ENCODE data around the gene FAM219B.

DNA sequence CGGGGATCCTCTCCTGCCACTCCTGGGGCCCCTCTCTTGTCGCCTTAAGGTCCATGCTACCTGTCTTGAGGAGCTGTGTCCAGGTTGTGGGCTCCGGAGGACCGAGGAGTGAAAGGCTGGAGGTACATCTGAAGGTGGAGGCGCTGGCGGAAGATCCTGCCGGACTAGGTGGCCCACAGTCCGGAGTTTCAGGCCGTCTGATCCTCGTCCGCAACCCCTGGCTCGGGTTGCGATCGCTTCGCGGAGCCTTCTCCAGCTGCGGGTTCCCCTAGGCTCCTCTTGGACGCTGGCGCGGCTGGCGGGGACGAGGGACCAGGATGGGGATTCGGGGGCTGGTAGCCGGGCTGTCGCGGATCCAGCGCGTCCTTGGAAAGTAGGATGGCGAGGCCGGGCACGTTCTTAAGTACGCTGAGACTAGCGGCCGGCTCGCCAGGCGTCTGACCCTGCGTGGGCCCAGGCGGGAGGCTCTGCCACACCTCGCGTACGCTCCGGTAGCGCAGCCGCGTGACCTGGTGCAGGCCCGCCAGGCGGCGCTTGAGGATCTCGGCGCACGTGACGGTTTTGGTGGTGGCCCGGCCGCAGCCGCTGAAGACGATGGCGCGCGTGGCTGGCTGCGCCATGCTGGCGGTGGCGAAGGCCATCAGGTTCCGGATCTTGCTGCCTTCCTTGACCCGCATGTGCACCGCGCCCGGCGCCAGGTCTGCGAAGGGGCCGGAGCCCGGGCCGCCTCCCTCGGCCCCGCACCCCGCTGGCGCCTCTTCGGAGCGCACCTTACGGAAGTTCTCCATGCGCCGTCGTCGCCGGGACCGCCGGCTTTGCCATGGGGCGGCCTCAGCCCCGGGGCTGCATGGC lies 49.4 kb upstream of the FAM219B start:
- TF ChIP-seq, protein P1, sequence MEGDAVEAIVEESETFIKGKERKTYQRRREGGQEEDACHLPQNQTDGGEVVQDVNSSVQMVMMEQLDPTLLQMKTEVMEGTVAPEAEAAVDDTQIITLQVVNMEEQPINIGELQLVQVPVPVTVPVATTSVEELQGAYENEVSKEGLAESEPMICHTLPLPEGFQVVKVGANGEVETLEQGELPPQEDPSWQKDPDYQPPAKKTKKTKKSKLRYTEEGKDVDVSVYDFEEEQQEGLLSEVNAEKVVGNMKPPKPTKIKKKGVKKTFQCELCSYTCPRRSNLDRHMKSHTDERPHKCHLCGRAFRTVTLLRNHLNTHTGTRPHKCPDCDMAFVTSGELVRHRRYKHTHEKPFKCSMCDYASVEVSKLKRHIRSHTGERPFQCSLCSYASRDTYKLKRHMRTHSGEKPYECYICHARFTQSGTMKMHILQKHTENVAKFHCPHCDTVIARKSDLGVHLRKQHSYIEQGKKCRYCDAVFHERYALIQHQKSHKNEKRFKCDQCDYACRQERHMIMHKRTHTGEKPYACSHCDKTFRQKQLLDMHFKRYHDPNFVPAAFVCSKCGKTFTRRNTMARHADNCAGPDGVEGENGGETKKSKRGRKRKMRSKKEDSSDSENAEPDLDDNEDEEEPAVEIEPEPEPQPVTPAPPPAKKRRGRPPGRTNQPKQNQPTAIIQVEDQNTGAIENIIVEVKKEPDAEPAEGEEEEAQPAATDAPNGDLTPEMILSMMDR (IDR thresholded peaks at IDR 0.05) = peak; percentile 37 to 47 (median 44)
- TF ChIP-seq POLR2A (IDR thresholded peaks at IDR 0.05; ENCODE audit: low read depth) = no peak

Data from esophagus muscularis mucosa (tissue), 3 donors.